GM19467 (cell line): ENCODE measurements around the gene L3HYPDH.

Experiments used
- ATAC-seq: cut with Tn5 transposase; IDR thresholded peaks from one replicate; pipeline ENCODE4 v1.9.1; 2021; ENCODE audit warnings: mild to moderate bottlenecking, moderate library complexity; ENCODE audit not compliant: unreplicated experiment

The L3HYPDH gene

GRCh38 chr14:59428581-59429012 is 55.6 kb downstream of the L3HYPDH start:
- ATAC-seq = no peak

- ATAC-seq = no peak
These were observed 56.3 kb downstream of the L3HYPDH start for GRCh38 chr14:59427653-59428580.

DNA sequence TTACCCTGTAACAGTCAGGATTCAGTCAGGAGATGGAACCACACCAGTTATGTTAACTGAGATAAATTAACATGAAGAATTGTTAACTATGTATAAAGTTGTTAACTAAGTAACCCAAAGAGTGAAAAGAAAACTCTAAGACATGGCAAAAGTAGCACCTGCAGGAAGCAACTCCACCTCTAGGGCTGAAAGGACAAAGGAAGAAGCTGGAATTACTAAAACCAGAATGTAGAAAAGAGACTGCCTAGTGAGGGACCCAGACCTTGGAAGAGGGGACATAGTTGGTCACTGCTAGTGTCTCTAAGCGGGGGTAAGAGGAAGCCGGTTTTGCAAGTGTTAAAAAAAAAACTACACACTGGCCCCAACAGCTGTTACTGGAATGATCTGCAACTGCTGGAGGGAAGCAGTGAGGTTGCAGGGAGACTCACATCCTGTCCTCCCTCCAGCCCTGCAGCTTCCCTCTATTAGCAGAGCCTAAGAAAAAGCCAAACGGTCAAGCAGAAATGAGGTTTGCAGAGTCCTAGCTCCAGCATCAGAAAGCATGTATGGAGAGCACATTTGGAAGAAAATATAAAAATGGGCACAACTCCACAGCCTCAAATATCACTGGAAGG is 58.8 kb downstream of the L3HYPDH start:
- no peak for ATAC-seq

DNA sequence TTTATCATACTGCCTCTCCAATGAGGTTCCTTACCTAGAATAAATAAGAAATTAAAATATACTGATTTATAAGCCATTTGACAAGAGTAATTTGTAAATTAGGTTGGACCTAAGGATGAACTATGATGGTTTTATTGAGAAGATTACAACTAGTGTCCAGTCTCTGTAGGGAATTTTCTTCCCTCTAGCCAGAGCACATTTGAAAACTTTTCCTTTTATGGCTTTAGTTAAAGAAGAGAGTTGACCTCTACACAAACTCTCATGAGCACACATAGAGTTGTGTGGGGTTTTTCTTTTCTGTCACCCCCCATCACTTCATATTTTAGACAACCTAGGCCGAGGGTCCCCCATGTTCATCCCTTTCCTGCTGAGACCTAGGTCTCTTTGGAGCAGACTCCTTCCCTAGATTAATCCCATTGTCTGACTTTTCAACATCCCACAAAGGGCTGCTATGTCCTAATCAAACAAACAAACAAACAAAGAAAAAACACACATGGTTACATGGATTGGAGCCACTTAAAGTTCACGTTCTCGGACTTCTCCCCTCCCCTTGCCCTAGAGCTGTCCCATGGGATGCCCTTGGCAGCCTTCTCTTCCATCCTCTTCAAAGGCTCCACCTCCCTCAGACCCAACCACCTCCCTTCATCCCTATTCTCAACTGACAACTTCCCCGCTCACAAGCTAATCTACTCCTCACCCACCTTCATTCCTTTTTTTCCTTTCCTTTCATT is 59.7 kb downstream of the L3HYPDH start:
- ATAC-seq = no peak
